ENCODE data around the gene ZNF438.

Gene ZNF438

DNA sequence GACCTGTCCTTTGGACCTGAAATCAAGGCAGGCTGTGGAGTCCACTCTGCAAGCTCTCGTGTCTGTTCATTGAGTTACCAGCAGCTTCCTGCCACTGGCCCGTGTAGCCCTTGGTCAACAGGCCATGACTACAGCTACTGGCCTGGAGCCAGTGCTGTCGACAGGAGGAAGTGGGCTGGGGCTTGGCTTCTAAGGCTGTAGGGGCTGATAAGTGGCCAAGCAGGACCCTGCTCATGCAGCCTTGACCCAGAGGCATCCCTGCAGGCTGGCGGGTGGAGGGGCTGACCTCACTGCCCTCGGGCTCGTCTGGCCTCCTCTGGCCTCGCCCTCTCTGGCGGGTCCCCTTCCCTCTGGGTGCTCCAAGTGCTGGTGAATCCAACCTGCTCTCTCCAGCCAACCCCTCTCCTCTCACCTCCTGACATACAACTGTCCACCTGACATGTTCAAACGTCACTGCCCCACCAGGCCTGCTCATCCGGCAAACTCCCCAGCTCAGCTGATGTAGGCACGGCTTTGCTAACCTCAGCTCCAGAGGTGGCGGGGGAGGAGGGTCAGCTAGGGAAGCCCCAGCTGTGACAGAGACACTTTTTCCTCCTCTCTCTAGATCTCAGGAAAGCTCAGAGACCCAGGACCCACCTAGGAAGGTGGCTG, 213.5 kb downstream of the ZNF438 start:
- DNase-seq (ENCODE audit: low read depth in 1 of 2, low spot score in 1 of 2) = peak in 1 of 2 experiments; percentile 23
- TF ChIP-seq SPI1 (IDR thresholded peaks at IDR 0.05; ENCODE audit: borderline replicate concordance, low read depth) (no peak; the same call in 1 of the 2 replicates), GABPA (IDR thresholded peaks at IDR 0.05; ENCODE audit: low read depth) (no peak), POLR2AphosphoS5 (IDR thresholded peaks at IDR 0.05; ENCODE audit: low read depth) (no peak)
- TF ChIP-seq, protein P1, sequence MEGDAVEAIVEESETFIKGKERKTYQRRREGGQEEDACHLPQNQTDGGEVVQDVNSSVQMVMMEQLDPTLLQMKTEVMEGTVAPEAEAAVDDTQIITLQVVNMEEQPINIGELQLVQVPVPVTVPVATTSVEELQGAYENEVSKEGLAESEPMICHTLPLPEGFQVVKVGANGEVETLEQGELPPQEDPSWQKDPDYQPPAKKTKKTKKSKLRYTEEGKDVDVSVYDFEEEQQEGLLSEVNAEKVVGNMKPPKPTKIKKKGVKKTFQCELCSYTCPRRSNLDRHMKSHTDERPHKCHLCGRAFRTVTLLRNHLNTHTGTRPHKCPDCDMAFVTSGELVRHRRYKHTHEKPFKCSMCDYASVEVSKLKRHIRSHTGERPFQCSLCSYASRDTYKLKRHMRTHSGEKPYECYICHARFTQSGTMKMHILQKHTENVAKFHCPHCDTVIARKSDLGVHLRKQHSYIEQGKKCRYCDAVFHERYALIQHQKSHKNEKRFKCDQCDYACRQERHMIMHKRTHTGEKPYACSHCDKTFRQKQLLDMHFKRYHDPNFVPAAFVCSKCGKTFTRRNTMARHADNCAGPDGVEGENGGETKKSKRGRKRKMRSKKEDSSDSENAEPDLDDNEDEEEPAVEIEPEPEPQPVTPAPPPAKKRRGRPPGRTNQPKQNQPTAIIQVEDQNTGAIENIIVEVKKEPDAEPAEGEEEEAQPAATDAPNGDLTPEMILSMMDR (IDR thresholded peaks at IDR 0.05; ENCODE audit: insufficient read depth, low read length) = no peak
- TF ChIP-seq, protein P2, sequence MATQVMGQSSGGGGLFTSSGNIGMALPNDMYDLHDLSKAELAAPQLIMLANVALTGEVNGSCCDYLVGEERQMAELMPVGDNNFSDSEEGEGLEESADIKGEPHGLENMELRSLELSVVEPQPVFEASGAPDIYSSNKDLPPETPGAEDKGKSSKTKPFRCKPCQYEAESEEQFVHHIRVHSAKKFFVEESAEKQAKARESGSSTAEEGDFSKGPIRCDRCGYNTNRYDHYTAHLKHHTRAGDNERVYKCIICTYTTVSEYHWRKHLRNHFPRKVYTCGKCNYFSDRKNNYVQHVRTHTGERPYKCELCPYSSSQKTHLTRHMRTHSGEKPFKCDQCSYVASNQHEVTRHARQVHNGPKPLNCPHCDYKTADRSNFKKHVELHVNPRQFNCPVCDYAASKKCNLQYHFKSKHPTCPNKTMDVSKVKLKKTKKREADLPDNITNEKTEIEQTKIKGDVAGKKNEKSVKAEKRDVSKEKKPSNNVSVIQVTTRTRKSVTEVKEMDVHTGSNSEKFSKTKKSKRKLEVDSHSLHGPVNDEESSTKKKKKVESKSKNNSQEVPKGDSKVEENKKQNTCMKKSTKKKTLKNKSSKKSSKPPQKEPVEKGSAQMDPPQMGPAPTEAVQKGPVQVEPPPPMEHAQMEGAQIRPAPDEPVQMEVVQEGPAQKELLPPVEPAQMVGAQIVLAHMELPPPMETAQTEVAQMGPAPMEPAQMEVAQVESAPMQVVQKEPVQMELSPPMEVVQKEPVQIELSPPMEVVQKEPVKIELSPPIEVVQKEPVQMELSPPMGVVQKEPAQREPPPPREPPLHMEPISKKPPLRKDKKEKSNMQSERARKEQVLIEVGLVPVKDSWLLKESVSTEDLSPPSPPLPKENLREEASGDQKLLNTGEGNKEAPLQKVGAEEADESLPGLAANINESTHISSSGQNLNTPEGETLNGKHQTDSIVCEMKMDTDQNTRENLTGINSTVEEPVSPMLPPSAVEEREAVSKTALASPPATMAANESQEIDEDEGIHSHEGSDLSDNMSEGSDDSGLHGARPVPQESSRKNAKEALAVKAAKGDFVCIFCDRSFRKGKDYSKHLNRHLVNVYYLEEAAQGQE (IDR thresholded peaks at IDR 0.05; ENCODE audit: insufficient replicate concordance, low read depth) = no peak
- no peaks in the 10 kb centered on the region for H3K27me3 ChIP-seq (ENCODE audit: insufficient read depth, poor library complexity, severe bottlenecking)
- H3K27ac ChIP-seq (replicated peaks) = no peak overlapping the region
- H3K4me3 ChIP-seq (replicated peaks; ENCODE audit: insufficient read depth, low read length) = no peak overlapping the region

DNA sequence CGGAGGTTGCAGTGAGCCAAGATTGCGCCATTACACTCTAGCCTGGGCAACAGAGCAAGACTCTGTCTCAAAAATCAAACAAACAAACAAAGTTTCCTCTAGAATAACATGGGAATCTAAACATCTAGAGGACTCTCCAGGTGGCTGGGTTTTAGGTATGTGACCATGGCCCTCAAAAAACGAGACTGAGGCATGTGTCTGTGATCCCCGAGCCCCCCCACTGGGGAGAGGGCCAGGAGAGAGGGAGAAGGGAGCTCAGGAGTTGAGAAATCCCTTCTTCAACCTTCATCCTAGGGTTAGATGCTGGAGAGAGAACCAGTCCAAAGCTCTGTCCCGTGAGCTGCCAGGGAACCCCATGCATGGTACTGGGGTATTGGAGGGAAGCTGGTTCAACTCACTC, 214.1 kb downstream of the ZNF438 start:
- no peaks in the 10 kb centered on the region for H3K27me3 ChIP-seq (ENCODE audit: insufficient read depth, poor library complexity, severe bottlenecking)
- no peak for DNase-seq (ENCODE audit: low read depth in 1 of 2, low spot score in 1 of 2)
- TF ChIP-seq SPI1 (IDR thresholded peaks at IDR 0.05; ENCODE audit: borderline replicate concordance, low read depth) = no peak
- TF ChIP-seq, protein P2 (IDR thresholded peaks at IDR 0.05; ENCODE audit: insufficient replicate concordance, low read depth) = no peak
- TF ChIP-seq POLR2AphosphoS5 (IDR thresholded peaks at IDR 0.05; ENCODE audit: low read depth) = no peak
- TF ChIP-seq GABPA (IDR thresholded peaks at IDR 0.05; ENCODE audit: low read depth) = no peak
- TF ChIP-seq, protein P1 (IDR thresholded peaks at IDR 0.05; ENCODE audit: insufficient read depth, low read length) = no peak
- H3K27ac ChIP-seq (replicated peaks) = no peak overlapping the region
- no peak overlapping the region for H3K4me3 ChIP-seq (replicated peaks; ENCODE audit: insufficient read depth, low read length)

DNA sequence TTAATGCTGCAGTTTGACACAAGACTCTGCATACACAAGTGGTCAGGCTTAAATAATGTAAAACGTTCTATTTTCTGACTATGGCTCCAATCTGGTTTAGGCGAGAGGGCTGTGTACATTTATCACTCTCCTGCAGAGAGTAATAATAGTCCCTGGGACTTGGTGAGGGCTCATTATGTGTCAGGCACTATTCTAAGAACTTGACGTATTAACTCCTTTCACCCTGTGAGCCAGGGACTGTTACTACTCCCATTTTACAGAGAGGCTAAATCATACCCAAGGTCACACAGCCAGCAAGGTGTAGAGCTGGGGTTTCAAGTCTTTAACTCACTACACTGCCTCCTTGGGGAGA, 214.9 kb downstream of the ZNF438 start:
- no peak for DNase-seq (ENCODE audit: low read depth in 1 of 2, low spot score in 1 of 2)
- Histone ChIP-seq H3K27me3 (ENCODE audit: insufficient read depth, poor library complexity, severe bottlenecking) (no peaks in the 10 kb centered on the region), H3K4me3 (replicated peaks; ENCODE audit: insufficient read depth, low read length) (no peak overlapping the region), H3K27ac (replicated peaks) (no peak overlapping the region)
- TF ChIP-seq, protein P2 (IDR thresholded peaks at IDR 0.05; ENCODE audit: insufficient replicate concordance, low read depth) = no peak
- TF ChIP-seq SPI1 (IDR thresholded peaks at IDR 0.05; ENCODE audit: borderline replicate concordance, low read depth) (no peak), POLR2AphosphoS5 (IDR thresholded peaks at IDR 0.05; ENCODE audit: low read depth) (no peak), GABPA (IDR thresholded peaks at IDR 0.05; ENCODE audit: low read depth) (no peak)
- TF ChIP-seq, protein P1 (IDR thresholded peaks at IDR 0.05; ENCODE audit: insufficient read depth, low read length) = no peak
